GM12874 (cell line): ENCODE data around the gene CABP4.
A peak's percentile ranks its signal among the peaks of the same experiment; 100 is the strongest.

Experiments used
- TF ChIP-seq, protein P1 (sequence below): IDR thresholded peaks from 2 replicates; pipeline ENCODE4 v1.5.1; 2011; ENCODE audit warnings: low read depth, mild to moderate bottlenecking, control low read depth, low read length, moderate library complexity; ENCODE audit not compliant: insufficient read depth

The CABP4 gene

DNA sequence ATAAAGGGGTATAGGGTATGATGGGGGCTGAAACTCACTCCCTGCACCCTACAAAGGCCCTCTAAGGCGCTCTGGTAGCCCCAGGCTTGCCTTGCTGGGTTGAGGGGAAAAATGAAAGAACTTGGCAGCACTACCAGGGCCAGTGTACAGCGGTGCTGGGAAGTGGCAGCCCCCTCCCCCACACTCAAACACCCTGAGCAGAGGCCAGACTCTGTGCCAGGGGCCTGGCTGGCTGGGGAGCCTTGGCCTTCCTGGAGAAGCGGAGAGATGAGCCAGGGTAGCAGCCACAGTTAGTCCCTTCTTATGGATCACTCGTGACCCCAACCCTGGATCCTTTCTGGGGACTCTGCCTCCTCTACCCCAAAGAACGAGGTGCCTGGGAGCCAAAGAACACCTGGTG, 11.2 kb downstream of the CABP4 start:
- TF ChIP-seq, protein P1, sequence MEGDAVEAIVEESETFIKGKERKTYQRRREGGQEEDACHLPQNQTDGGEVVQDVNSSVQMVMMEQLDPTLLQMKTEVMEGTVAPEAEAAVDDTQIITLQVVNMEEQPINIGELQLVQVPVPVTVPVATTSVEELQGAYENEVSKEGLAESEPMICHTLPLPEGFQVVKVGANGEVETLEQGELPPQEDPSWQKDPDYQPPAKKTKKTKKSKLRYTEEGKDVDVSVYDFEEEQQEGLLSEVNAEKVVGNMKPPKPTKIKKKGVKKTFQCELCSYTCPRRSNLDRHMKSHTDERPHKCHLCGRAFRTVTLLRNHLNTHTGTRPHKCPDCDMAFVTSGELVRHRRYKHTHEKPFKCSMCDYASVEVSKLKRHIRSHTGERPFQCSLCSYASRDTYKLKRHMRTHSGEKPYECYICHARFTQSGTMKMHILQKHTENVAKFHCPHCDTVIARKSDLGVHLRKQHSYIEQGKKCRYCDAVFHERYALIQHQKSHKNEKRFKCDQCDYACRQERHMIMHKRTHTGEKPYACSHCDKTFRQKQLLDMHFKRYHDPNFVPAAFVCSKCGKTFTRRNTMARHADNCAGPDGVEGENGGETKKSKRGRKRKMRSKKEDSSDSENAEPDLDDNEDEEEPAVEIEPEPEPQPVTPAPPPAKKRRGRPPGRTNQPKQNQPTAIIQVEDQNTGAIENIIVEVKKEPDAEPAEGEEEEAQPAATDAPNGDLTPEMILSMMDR = no peak

DNA sequence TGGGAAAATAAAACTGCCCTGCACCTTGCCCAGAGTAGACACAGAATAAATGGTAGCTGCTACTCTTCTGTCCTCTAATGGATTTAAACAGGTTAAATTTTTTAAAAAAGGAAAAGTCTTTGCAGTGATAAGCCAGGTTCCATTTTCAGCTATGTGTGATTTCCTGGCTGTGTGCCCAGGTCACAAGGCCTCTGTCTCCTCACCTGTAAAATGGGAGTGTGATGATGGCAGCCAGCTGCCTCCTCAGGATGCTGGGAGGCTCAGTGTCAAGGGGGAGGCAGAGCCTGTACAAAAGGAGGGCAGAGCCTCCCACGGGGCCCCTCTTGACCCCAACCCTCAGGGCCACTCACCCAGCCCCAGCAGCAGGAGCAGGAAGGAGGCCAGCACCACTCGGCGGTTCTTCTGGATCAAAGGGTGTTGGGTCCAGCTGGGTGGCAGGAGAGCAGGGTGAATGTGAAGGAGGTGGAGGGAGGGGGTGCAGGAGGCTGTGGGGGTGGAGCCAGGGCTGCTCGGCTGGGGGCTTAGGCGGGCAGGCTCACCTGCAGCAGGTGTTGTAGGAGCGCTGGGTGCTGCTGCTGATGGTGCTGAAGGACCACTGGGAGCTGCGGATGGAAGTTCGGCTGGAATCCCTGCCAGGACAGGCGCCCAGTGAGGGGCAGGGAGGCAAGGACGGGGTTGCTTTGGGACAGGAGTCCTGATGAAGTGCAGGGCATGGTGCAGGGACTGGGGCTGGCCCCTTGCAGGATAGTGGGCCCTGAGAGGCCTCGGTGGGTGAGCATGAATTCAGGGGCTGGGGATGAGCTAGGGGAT, 12.0 kb downstream of the CABP4 start:
- TF ChIP-seq, protein P1 = no peak

DNA sequence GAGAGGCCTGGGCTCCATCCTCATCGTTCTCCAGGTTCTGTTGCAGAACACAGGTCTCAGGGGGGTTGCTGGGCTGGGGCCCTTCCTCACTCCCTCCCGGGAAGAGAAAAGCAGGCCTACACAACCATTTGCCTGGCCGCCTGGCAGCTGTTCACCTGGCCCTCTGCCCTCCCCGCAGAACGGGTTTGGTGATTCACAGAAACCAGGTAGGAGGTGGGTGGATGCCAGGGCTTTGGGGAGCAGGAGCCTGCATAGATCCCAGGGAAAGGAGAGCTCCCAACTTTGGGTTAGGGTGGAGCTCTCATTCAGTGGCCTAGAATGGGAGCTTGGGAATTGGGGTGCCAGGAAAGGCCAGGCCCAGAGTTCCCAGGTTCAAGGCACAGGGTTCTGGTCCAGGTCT, 12.9 kb downstream of the CABP4 start:
- TF ChIP-seq, protein P1 = no peak

DNA sequence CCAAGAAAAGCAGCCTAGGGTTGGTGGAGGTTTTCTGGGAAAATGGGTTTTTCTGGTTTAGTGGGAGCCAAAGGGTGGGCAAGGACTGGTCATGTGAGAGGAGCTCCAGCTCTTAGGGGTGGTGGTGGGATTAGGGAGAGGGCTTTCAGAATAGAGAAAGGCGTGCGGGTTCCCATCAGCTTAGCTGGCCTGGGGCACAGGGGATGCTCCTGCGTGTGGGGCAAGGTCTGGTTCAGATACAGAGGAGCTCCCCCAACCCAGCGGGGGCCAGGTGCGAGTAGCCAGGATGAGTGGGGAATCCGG, 13.3 kb downstream of the CABP4 start:
- TF ChIP-seq, protein P1 = no peak

DNA sequence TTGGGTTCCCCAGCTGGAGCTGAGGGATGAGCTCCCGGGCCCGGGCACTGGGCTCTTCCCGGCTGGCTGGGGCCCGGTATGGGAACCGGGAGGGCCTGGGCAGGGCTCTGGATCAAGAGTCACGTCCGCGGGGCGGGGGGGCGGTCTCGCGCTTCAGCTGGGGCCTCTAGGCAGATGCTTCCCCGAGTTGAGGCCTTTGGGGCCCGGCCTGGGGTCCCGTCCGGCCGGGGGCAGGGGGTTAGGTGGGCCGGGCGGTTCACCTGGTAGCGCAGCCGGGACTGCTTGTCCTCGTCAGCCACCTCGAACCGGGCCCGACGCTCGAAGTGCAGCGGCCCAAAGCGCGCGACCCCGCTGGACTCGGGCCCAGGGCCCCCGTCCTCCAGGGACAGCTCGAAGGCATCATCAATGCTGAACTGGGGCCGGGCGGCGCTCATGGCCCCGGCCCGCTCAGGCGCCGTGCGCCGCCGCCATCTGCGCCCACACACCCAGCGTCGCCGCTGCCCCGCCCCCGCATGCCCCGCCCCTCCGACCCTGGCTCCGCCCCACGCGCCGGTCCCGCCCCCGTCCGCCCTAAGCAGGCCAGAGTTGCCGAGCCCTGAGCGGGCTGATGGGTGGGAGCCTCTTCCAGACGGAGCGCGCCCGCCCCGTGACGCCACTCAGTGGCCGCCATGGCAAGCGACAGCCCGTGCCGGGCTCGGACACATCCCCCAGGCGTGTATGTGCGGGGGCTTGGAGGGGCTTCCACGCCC, 13.8 kb downstream of the CABP4 start, which contains the start of gene TMEM134:
Gene TMEM134, minus strand, starts transcription at position 493 of the 749 bp plus-strand sequence. Its CDS starts 59 bp downstream, at position 434.
- TF ChIP-seq, protein P1 = peak; percentile 65

DNA sequence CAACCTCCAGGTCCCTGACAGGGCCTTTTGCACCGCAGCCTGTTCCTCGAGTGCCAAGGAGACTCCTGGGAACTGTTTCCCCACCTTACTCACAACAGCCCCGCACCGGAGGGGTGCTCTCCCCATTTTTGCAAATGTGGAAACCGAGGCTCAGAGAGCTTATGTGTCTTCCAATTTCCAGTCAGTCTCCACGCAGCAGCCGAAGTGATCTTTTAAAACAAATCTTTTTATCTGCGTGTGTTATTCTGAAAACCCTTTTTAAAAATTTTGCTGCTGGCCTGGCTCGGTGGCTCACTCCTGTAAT, 14.3 kb downstream of the CABP4 start:
- TF ChIP-seq, protein P1 = no peak

DNA sequence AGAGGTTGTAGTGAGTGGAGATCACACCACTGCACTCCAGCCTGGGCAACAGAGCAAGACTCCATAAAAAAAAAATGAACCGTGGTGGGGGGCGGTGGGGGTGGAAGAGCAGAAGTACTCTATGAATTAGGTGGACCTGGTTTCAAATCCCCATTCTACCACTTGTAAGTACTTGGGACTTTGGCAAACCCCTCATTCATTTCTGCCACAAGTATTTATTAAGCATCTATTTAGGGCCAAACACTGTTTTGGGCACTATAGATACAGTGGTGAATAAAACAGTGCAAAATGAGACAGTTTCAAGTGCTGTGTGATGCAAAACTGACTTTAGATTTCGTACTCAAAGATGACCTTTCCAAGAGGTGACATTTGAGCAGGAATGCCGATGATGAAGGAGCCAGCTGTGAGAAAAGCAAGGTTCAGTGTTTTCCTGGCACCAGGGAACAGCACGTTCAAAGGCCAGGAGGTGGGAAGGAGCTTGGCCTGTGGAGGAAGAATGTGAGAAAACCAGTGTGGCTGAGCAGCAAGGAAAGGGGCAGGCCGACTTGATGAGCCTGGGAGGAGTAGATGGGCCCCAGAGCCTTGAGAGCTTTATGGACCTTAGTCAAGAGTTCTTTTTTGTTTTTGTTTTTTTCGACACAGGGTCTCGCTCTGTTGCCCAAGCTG, 15.3 kb downstream of the CABP4 start:
- TF ChIP-seq, protein P1 = no peak
